ENCODE results near the gene KCNIP1.

- TF ChIP-seq CTCF (IDR thresholded peaks at IDR 0.05; ENCODE audit: insufficient read depth, low read depth, low read length) (no peak), EZH2 (IDR thresholded peaks at IDR 0.05; ENCODE audit: insufficient read depth, low read length) (no peak)
Observed at GRCh38 chr5:170747357-170747756, 243.5 kb downstream of the KCNIP1 start.
